ENCODE results near the gene CAPN12. TPM values are rescaled to one million over a fixed set of nuclear protein-coding genes. Genes with fewer than 3 reads are reported as not detected.

Gene CAPN12
- total and polyA plus RNA-seq, 10 of the 15 experiments (the other 5 are each of a cell fraction or from before 2014, with no cell fraction given), result 0.64 to 4.6 (median 2.0) TPM

- no peaks in the 10 kb centered on the region for H3K27me3 ChIP-seq (replicated peaks in 1 of 2; ENCODE audit: control insufficient read depth in 2 of 2, insufficient read depth in 2 of 2, low read length in 1 of 2)
- no peak overlapping the region for H2AFZ ChIP-seq (ENCODE audit: control insufficient read depth, low read depth, low read length)
- no peaks in the 10 kb centered on the region for H4K20me1 ChIP-seq (ENCODE audit: control insufficient read depth, insufficient read depth)
- H3K79me2 ChIP-seq (ENCODE audit: control insufficient read depth, insufficient read depth, low read length), result no peaks in the 10 kb centered on the region
- ChIA-PET SMC1A (ENCODE audit: uncharacterized antibody, unreplicated experiment) (no interaction called here), CTCF (no interaction called here), POLR2A (no interaction called here), RAD21 (ENCODE audit: unreplicated experiment) (interaction anchor here (0.6 kb wide), 1 partner anchor 166 kb away, joined by 3 read pairs; no protein-coding TSS in a partner anchor)
- DNase-seq (ENCODE audit: low read depth, low spot score) (no peak), FAIRE-seq (no peak), ATAC-seq (no peak)
- H3K4me2 ChIP-seq (ENCODE audit: control insufficient read depth, insufficient read depth), result no peak overlapping the region
- no peak overlapping the region for H3K4me3 ChIP-seq
- 97% methylated on average over 23 of the region's 24 CpGs for WGBS (ENCODE audit: insufficient coverage, insufficient replicate concordance, low lambda C conversion rate, missing lambda C conversion rate)
- no peaks in the 10 kb centered on the region for H3K9me3 ChIP-seq (replicated peaks; ENCODE audit: control insufficient read depth, insufficient read depth, low read length)
- no peak overlapping the region for H3K9ac ChIP-seq (ENCODE audit: control insufficient read depth, insufficient read depth, low read length)
- H3K36me3 ChIP-seq (ENCODE audit: control insufficient read depth in 2 of 2, insufficient read depth in 2 of 2, low read length in 1 of 2), result peaks cover 26 to 37% of the 10 kb centered on the region in 2 experiments
- intact Hi-C loops (cut with micrococcal nuclease; ENCODE audit: unreplicated experiment), result no loop called here
- H3K4me1 ChIP-seq (ENCODE audit: control insufficient read depth, insufficient read depth, low read length), result no peaks in the 10 kb centered on the region
- in situ Hi-C loops (cut with MboI), result no loop called here
- no TSS peak for BruUV-seq (replicated peaks)
- no peak overlapping the region for H3K27ac ChIP-seq (ENCODE audit: control insufficient read depth, insufficient read depth)
- TF ChIP-seq TCF3 (IDR thresholded peaks at IDR 0.05; ENCODE audit: borderline replicate concordance, insufficient read depth, low read depth, low read length) (no peak), ZNF592 (IDR thresholded peaks at IDR 0.05) (no peak), MLLT1 (IDR thresholded peaks at IDR 0.05) (no peak), RELA (IDR thresholded peaks at IDR 0.05; ENCODE audit: borderline replicate concordance, partially characterized antibody) (no peak), CEBPB (IDR thresholded peaks at IDR 0.05; ENCODE audit: borderline replicate concordance in 1 of 2, low read depth in 2 of 2, low read length in 2 of 2) (no peak), SPI1 (IDR thresholded peaks at IDR 0.05; ENCODE audit: borderline replicate concordance, insufficient read depth, low read depth, low read length) (no peak), RUNX3 (IDR thresholded peaks at IDR 0.05; ENCODE audit: low read length) (no peak), SREBF2 (IDR thresholded peaks at IDR 0.05; ENCODE audit: low read length) (no peak), MTA3 (IDR thresholded peaks at IDR 0.05; ENCODE audit: borderline replicate concordance, low read length) (no peak), RELB (IDR thresholded peaks at IDR 0.05; ENCODE audit: low read depth) (no peak), IRF5 (IDR thresholded peaks at IDR 0.05; ENCODE audit: borderline replicate concordance) (no peak), EGR1 (IDR thresholded peaks at IDR 0.05; ENCODE audit: borderline replicate concordance in 1 of 2, low read depth in 2 of 2, low read length in 2 of 2) (no peak), DPF2 (IDR thresholded peaks at IDR 0.05) (no peak)
These were observed 24.3 kb downstream of the CAPN12 start for GRCh38 chr19:38719761-38720558.

All from GM12878 (cell line).